Endothelial cell (in vitro differentiated cells): Measurements from ENCODE around the gene MRPL53. TPM values are rescaled to one million over a fixed set of nuclear protein-coding genes. Genes with fewer than 3 reads are reported as not detected.

Experiments
- DNase-seq: peaks from one replicate; pipeline ENCODE4 v3.0.0; 2021; ENCODE audit warnings: low spot score
- H3K27ac Mint-ChIP-seq: one replicate; pipeline ENCODE4 v1.8.0; 2021; ENCODE audit warnings: mixed read lengths, inconsistent platforms; ENCODE audit not compliant: unreplicated experiment
- H3K27me3 Mint-ChIP-seq: one replicate; pipeline ENCODE4 v1.8.0; 2021; ENCODE audit warnings: mild to moderate bottlenecking, moderate library complexity, mixed read lengths, inconsistent platforms; ENCODE audit not compliant: unreplicated experiment
- H3K36me3 Mint-ChIP-seq: one replicate; pipeline ENCODE4 v1.8.0; 2021; ENCODE audit warnings: mild to moderate bottlenecking, low read depth, mixed read lengths, inconsistent platforms; ENCODE audit not compliant: unreplicated experiment
- H3K4me1 Mint-ChIP-seq: one replicate; pipeline ENCODE4 v1.8.0; 2021; ENCODE audit warnings: mild to moderate bottlenecking, mixed read lengths, inconsistent platforms; ENCODE audit not compliant: unreplicated experiment
- H3K4me3 Mint-ChIP-seq: one replicate; pipeline ENCODE4 v1.8.0; 2021; ENCODE audit warnings: mild to moderate bottlenecking, mixed read lengths, inconsistent platforms; ENCODE audit not compliant: unreplicated experiment
- H3K9me3 Mint-ChIP-seq: one replicate; pipeline ENCODE4 v1.8.0; 2021; ENCODE audit warnings: mixed read lengths, inconsistent platforms; ENCODE audit not compliant: unreplicated experiment
- total RNA-seq: library from RNA; stranded (reverse); fragmentation: NEBNext Ultra II Directional; extraction: Animal tissue kit (Norgen Biotek cat#: 25700); gene quantifications from one replicate; pipeline ENCODE4 v1.2.1, GENCODE V29; 2021; ENCODE audit not compliant: unreplicated experiment
- TF ChIP-seq, protein P1 (sequence below): fragments of 200-600 bp; sonication (generic); IDR thresholded peaks from one replicate; pipeline ENCODE4 v1.5.0; 2021; ENCODE audit warnings: antibody characterized with exemption; ENCODE audit not compliant: unreplicated experiment

MRPL53 gene
- total RNA-seq, 1 donor from 2014 or later = 59.0 TPM

GRCh38 chr2:74510272-74510671 lies 37.8 kb upstream of the MRPL53 start:
- TF ChIP-seq, protein P1, sequence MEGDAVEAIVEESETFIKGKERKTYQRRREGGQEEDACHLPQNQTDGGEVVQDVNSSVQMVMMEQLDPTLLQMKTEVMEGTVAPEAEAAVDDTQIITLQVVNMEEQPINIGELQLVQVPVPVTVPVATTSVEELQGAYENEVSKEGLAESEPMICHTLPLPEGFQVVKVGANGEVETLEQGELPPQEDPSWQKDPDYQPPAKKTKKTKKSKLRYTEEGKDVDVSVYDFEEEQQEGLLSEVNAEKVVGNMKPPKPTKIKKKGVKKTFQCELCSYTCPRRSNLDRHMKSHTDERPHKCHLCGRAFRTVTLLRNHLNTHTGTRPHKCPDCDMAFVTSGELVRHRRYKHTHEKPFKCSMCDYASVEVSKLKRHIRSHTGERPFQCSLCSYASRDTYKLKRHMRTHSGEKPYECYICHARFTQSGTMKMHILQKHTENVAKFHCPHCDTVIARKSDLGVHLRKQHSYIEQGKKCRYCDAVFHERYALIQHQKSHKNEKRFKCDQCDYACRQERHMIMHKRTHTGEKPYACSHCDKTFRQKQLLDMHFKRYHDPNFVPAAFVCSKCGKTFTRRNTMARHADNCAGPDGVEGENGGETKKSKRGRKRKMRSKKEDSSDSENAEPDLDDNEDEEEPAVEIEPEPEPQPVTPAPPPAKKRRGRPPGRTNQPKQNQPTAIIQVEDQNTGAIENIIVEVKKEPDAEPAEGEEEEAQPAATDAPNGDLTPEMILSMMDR = no peak
- Mint-ChIP-seq H3K9me3 (no peaks in the 10 kb centered on the region), H3K4me3 (peak overlapping the region; percentile 9), H3K27ac (no peak overlapping the region), H3K4me1 (peaks cover 32% of the 10 kb centered on the region), H3K36me3 (peaks cover 9% of the 10 kb centered on the region), H3K27me3 (peaks cover 30% of the 10 kb centered on the region)
- DNase-seq = no peak

DNA sequence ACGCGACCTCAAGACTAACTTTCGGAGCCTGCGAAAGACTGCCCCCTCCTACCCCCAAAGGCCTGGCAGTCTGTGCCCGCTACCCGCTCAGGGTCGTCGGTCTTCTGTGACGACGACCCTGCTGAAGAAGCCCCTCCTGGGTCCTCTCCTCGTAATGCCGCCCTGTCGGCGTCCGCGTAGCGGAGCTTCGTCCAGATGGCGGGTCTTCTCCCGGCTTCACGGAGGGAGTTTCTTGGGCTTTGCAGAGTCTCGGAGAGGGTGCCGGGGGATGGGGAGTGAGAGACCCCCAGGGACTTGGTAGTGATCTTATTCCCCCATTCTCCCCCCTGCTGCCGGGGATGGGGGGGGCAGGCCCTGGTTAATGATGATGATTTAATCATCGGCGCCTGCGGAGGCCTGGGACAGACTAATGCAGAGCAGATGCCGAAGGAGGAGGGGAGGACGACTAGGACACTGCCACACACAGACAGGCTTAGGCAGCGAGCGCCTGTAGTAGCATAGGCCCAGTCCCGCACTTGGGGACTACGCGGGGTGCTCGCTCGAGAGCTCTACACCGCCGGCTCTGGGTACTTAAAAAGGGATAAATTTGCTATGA lies 35.5 kb upstream of the MRPL53 start:
- DNase-seq = peak; percentile 25
- Mint-ChIP-seq H3K27me3 (peaks cover 37% of the 10 kb centered on the region), H3K4me3 (peak overlapping the region; percentile 100), H3K9me3 (no peaks in the 10 kb centered on the region), H3K36me3 (peaks cover 16% of the 10 kb centered on the region), H3K27ac (peak overlapping the region; percentile 100), H3K4me1 (peaks cover 30% of the 10 kb centered on the region)
- TF ChIP-seq, protein P1 = no peak

GRCh38 chr2:74507145-74507925 lies 34.9 kb upstream of the MRPL53 start, which contains the start of gene PCGF1:
Gene PCGF1, minus strand, starts transcription at chr2:74507695. Its CDS starts 27 bp downstream, at chr2:74507668.
- DNase-seq = peak; percentile 95
- TF ChIP-seq, protein P1 = peak; percentile 32
- Mint-ChIP-seq H3K27me3 (peaks cover 34% of the 10 kb centered on the region), H3K9me3 (no peaks in the 10 kb centered on the region), H3K27ac (peak within 1 kb of the TSS; percentile 100), H3K4me1 (peaks cover 27% of the 10 kb centered on the region), H3K36me3 (peaks cover 13% of the 10 kb centered on the region), H3K4me3 (peak within 1 kb of the TSS; percentile 100)

- Mint-ChIP-seq H3K4me1 (peaks cover 27% of the 10 kb centered on the region), H3K4me3 (no peak overlapping the region), H3K9me3 (no peaks in the 10 kb centered on the region), H3K36me3 (peaks cover 13% of the 10 kb centered on the region), H3K27ac (no peak overlapping the region), H3K27me3 (peaks cover 34% of the 10 kb centered on the region)
- TF ChIP-seq, protein P1 = no peak
- DNase-seq = no peak
These were observed 33.2 kb upstream of the MRPL53 start for GRCh38 chr2:74505448-74506246.
